Ectodermal cell (in vitro differentiated cells): ENCODE data around the gene RIT2.

ENCODE experiments used
- H3K27ac ChIP-seq: 2 replicates; pipeline ENCODE4 v1.7.0; 2013; ENCODE audit warnings: mild to moderate bottlenecking, low read depth, low read length; ENCODE audit not compliant: insufficient read depth, poor library complexity, severe bottlenecking
- H3K27me3 ChIP-seq: 2 replicates; pipeline ENCODE4 v1.7.0; 2013; ENCODE audit warnings: mild to moderate bottlenecking, low read length; ENCODE audit not compliant: insufficient read depth, control insufficient read depth, poor library complexity, severe bottlenecking
- H3K36me3 ChIP-seq: one replicate; pipeline ENCODE4 v1.7.0; 2013; ENCODE audit warnings: low read length; ENCODE audit not compliant: control insufficient read depth, insufficient read depth
- H3K4me1 ChIP-seq: one replicate; pipeline ENCODE4 v1.7.0; 2013; ENCODE audit warnings: low read length; ENCODE audit not compliant: control insufficient read depth, insufficient read depth
- H3K4me3 ChIP-seq: 2 replicates; pipeline ENCODE4 v1.7.0; 2013; ENCODE audit warnings: low read depth, low read length, control low read depth; ENCODE audit not compliant: insufficient read depth
- H3K9me3 ChIP-seq: 2 replicates; pipeline ENCODE4 v1.7.0; 2013; ENCODE audit warnings: mild to moderate bottlenecking, low read length, moderate library complexity; ENCODE audit not compliant: control insufficient read depth
- WGBS, 2 experiments: methylation state at CpG; one replicate each; pipeline ENCODE4 v1.1.7; 2013; ENCODE audit warnings: missing lambda C conversion rate in 2 of 2; 5-methylcytosine and 5-hydroxymethylcytosine counted together

Gene RIT2

GRCh38 chr18:43134876-43135275 lies 19.4 kb upstream of the RIT2 start:
- Histone ChIP-seq H3K4me3 (no peak overlapping the region), H3K4me1 (no peaks in the 10 kb centered on the region), H3K9me3 (peaks cover 3% of the 10 kb centered on the region), H3K27me3 (no peaks in the 10 kb centered on the region), H3K27ac (no peak overlapping the region), H3K36me3 (no peaks in the 10 kb centered on the region)
- 92% methylated on average over 1 of the region's 1 CpG; no CpG with 5 or more reads in 1 of the 2 experiments for WGBS, 2 experiments

- no peak overlapping the region for H3K4me3 ChIP-seq
- no peaks in the 10 kb centered on the region for H3K4me1 ChIP-seq
- no peaks in the 10 kb centered on the region for H3K27me3 ChIP-seq
- no peak overlapping the region for H3K27ac ChIP-seq
- H3K36me3 ChIP-seq = no peaks in the 10 kb centered on the region
- no peaks in the 10 kb centered on the region for H3K9me3 ChIP-seq
- WGBS, 2 experiments = 89 to 97% methylated on average over 5 of the region's 5 CpGs
Observed at GRCh38 chr18:43130716-43131260, 15.3 kb upstream of the RIT2 start.

- no peak overlapping the region for H3K4me3 ChIP-seq
- WGBS, 2 experiments = 83 to 86% methylated on average over 5 of the region's 5 CpGs
- no peak overlapping the region for H3K27ac ChIP-seq
- no peaks in the 10 kb centered on the region for H3K4me1 ChIP-seq
- H3K36me3 ChIP-seq = no peaks in the 10 kb centered on the region
- no peaks in the 10 kb centered on the region for H3K9me3 ChIP-seq
- H3K27me3 ChIP-seq = no peaks in the 10 kb centered on the region
Observed at GRCh38 chr18:43129946-43130524, 14.6 kb upstream of the RIT2 start.

- no peaks in the 10 kb centered on the region for H3K9me3 ChIP-seq
- WGBS, 2 experiments = 91 to 100% methylated on average over 1 to 3 of the region's 3 CpGs
Observed at GRCh38 chr18:43125471-43125870, 10.0 kb upstream of the RIT2 start.

GRCh38 chr18:43122955-43123354 lies 7.5 kb upstream of the RIT2 start:
- no peaks in the 10 kb centered on the region for H3K4me1 ChIP-seq
- no peaks in the 10 kb centered on the region for H3K27me3 ChIP-seq
- no peak overlapping the region for H3K4me3 ChIP-seq
- H3K9me3 ChIP-seq = no peaks in the 10 kb centered on the region
- no peak overlapping the region for H3K27ac ChIP-seq
- H3K36me3 ChIP-seq = no peaks in the 10 kb centered on the region

More at GRCh38 chr18:43125471-43125870, 10.0 kb upstream of the RIT2 start:
- H3K4me3 ChIP-seq = no peak overlapping the region
- no peaks in the 10 kb centered on the region for H3K27me3 ChIP-seq
- H3K36me3 ChIP-seq = no peaks in the 10 kb centered on the region
- H3K27ac ChIP-seq = no peak overlapping the region
- no peaks in the 10 kb centered on the region for H3K4me1 ChIP-seq

GRCh38 chr18:43116699-43117294 lies 1.3 kb upstream of the RIT2 start:
- Histone ChIP-seq H3K4me3 (no peak overlapping the region), H3K27me3 (no peaks in the 10 kb centered on the region), H3K27ac (no peak overlapping the region), H3K4me1 (no peaks in the 10 kb centered on the region), H3K36me3 (no peaks in the 10 kb centered on the region), H3K9me3 (no peaks in the 10 kb centered on the region)
- whole genome bisulfite sequencing, 2 experiments = 88 to 91% methylated on average over 1 of the region's 2 CpGs

- Histone ChIP-seq H3K4me1 (no peaks in the 10 kb centered on the region), H3K36me3 (no peaks in the 10 kb centered on the region), H3K4me3 (no peak overlapping the region), H3K27me3 (no peaks in the 10 kb centered on the region), H3K9me3 (no peaks in the 10 kb centered on the region), H3K27ac (no peak overlapping the region)
- WGBS, 2 experiments = 88 to 100% methylated on average over 1 to 2 of the region's 2 CpGs
Observed at GRCh38 chr18:43113220-43113895, 2.1 kb downstream of the RIT2 start.

- no peak overlapping the region for H3K4me3 ChIP-seq
- H3K36me3 ChIP-seq = no peaks in the 10 kb centered on the region
- 99 to 100% methylated on average over 2 to 3 of the region's 4 CpGs for WGBS, 2 experiments
Observed at GRCh38 chr18:43108882-43109281, 6.6 kb downstream of the RIT2 start.

GRCh38 chr18:43108469-43108868 lies 7.0 kb downstream of the RIT2 start:
- Histone ChIP-seq H3K27me3 (no peaks in the 10 kb centered on the region), H3K36me3 (no peaks in the 10 kb centered on the region), H3K4me1 (no peaks in the 10 kb centered on the region), H3K4me3 (no peak overlapping the region), H3K9me3 (no peaks in the 10 kb centered on the region), H3K27ac (no peak overlapping the region)
- 82 to 90% methylated on average over 4 of the region's 4 CpGs for WGBS, 2 experiments

More at GRCh38 chr18:43108882-43109281, 6.6 kb downstream of the RIT2 start:
- Histone ChIP-seq H3K4me1 (no peaks in the 10 kb centered on the region), H3K27me3 (no peaks in the 10 kb centered on the region), H3K9me3 (no peaks in the 10 kb centered on the region), H3K27ac (no peak overlapping the region)

GRCh38 chr18:43093646-43094045 lies 21.8 kb downstream of the RIT2 start:
- Histone ChIP-seq H3K27ac (no peak overlapping the region), H3K4me3 (no peak overlapping the region), H3K4me1 (no peaks in the 10 kb centered on the region), H3K36me3 (no peaks in the 10 kb centered on the region), H3K9me3 (no peaks in the 10 kb centered on the region), H3K27me3 (no peaks in the 10 kb centered on the region)
- 88 to 100% methylated on average over 2 of the region's 2 CpGs for WGBS, 2 experiments
